GM21576 (cell line): Measurements from ENCODE around the gene NPDC1.
A peak's percentile ranks its signal among the peaks of the same experiment; 100 is the strongest.

Experiments
- ATAC-seq: cut with Tn5 transposase; IDR thresholded peaks from one replicate; pipeline ENCODE4 v1.9.1; 2021; ENCODE audit warnings: mild to moderate bottlenecking, moderate library complexity; ENCODE audit not compliant: unreplicated experiment

Gene NPDC1, protein sequence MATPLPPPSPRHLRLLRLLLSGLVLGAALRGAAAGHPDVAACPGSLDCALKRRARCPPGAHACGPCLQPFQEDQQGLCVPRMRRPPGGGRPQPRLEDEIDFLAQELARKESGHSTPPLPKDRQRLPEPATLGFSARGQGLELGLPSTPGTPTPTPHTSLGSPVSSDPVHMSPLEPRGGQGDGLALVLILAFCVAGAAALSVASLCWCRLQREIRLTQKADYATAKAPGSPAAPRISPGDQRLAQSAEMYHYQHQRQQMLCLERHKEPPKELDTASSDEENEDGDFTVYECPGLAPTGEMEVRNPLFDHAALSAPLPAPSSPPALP

DNA sequence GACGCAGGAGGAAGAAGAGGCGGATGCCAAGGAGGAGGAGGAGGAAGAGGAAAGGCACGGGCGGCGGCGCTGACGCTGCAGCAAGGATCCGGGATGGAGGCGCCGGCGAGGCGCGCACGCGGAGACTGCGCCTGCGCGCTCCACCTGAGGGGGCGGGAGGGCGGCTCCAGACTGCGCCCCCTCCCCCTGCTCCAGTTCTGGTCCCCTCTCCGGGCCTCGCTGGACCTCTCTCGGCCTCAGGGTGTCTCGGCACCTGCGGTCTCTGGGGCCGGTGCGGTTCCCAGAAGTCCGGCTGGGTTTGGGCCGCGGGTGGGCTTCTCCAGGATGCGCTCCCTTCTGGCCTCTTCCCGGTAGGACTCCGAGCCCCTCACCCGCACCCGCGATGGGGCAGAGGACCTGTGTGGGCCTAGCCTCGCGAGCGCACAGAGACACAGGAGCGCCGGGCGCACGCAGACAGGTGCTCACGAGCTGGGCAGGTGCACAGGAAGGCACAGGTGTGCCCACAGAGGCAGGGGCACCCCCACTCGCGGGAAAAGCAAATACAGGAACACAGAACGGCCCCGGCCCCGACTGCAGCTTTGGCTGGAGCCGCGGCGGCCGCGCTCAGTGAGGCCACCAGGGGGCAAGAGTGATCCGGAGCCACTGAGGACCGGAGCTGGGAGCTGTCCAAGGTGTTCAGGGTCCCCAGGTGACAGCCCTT is at the start of gene NPDC1:
Gene NPDC1, minus strand, starts transcription at position 90 of the 700 bp plus-strand sequence. CDS start 188 bp downstream, outside the sequence.
- ATAC-seq, result peak; percentile 51

DNA sequence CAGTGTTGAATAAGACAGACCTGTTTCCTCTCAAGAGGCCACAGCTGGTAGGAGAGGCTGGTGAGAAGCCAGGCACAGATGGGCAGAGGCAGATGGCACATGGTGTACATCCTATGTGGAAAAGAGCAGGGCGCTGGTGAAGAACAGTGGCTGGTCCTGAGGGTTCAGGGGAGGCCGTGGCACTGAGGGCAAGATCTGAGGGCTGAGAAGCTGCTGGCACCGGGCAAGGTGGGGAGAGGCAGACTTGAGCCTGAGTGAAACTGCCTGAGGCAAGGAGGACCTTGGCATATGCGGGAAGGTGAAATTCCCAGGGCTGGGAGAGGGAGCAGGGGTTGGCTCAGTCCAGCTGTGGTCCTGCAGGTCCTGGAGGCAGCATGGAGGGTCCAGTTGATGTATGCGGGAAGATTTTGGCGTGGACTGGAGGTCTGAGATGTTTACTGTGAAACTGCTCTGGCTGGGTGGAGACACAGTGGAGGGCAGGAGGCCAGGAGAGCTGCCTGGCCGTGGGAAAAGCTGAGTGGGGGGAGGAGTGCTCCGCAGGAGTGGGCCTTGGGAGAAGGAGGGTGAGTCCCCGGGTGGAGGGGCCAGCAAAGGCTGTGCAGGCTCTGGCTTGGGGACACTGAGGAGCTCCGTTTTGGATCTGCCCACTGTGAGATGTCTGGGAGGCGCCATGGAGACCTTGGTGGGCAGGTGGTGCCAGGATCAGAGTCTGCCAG is 43.4 kb upstream of the NPDC1 start:
- ATAC-seq, result no peak

DNA sequence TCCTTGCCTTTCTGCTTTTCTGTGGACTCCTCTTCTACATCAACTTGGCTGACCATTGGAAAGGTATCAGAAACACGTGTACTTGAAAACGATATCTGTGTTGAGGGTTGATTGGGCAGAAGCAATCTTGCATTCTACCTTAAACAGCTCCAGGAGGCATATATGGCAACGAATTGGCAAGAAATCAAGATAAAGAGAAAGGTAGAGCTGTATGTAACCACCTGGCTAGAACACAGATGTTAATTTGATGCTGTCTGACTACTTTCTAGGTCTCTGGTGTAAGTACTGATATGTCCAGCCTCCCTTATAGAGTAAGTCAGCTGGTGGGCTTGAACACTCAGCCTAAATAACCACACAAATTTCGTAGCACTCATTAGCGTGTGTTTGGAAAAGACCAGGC is 42.1 kb upstream of the NPDC1 start:
- ATAC-seq, result no peak

DNA sequence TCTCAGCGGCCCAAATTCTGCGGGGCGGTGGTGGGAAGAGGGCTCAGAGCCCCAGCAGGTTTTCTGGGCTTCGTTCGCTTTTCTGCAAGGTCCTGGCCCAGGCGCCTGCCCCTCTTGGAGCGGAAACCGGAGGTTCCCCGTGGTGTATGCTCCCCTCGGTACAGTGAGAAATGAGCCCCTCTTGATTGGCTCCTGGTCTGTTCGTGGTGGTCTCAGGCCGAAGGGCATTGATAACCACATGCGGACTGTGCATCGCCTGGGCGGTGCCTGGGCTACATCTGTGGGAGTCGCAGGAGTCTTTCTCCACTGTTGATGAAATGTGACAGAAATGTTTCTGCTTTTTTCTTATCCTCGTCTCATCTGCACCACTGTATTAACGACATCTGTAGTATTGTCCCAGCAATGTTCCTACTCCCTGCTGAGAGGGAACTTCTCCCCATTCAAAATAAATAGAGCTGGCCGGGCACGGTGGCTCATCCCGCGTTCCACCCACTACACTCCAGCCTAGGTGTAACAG is 41.5 kb upstream of the NPDC1 start:
- no peak for ATAC-seq

DNA sequence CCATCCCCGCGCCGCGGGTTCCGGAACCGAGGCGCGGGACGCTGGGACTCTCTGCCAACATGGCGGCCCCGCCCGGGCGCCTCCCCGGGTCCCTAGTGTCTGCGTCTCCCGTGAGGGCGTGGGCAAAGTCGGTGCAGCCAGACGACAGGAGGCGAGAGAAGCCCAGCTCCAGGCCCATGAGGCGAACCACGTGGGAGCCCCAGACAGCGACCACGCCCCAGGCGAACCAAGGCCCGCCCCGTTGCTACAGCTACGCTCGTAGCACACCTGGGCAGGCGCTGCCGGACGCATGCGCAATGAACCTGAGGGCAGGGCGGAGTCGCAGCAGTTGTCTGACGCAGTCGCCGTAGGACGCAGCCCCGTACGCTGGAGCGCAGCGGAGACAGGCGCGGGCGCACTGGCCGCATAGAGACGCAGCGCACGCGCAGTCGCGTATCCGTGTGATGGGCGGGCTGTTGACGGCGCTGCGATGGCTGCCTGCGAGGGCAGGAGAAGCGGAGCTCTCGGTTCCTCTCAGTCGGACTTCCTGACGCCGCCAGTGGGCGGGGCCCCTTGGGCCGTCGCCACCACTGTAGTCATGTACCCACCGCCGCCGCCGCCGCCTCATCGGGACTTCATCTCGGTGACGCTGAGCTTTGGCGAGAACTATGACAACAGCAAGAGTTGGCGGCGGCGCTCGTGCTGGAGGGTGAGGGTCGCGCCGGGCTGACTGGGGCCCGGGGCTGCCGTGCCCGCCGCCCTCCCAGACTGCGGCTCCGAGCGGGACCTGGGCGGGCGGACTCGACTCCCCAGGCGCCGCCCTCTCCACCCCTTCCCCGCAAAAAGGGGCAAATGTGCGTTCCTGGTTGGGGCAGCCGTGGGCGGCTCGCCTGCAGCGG is 40.8 kb upstream of the NPDC1 start, which contains the start of gene MAN1B1:
Gene MAN1B1, plus strand, starts transcription at position 455 of the 878 bp plus-strand sequence. Its CDS starts 15 bp downstream, at position 470.
- ATAC-seq, result peak; percentile 67

DNA sequence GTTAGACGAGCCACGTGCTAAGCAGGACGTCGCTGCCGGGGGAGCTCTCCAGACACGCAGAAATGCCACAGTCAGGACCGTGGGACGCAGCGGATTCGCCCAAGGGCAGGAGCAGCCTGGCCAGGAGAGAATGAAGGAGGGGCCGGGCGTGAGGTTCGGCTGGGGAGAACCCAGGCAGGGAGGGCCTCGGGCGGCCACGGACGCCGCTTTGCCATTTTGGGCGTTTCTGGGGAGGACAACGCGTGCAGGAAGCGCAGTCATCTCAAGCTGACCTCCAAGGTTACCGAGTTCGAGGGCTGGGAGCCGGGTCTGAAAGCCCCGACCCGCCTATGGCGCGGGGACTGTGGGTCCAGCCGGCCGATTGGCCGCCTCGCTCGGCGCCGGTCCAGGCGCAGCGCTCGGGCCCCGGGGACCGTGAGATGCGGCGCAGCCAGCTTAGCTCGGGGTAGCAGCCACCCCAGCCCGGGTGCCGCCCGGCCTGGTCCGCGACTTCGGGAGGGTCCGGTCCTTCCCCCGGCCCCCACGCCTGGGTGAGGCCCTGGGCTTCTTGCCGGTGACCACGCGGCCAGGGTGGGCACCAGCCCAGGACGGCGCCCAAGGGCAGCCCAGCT is 40.0 kb upstream of the NPDC1 start:
- ATAC-seq, result peak; percentile 2

DNA sequence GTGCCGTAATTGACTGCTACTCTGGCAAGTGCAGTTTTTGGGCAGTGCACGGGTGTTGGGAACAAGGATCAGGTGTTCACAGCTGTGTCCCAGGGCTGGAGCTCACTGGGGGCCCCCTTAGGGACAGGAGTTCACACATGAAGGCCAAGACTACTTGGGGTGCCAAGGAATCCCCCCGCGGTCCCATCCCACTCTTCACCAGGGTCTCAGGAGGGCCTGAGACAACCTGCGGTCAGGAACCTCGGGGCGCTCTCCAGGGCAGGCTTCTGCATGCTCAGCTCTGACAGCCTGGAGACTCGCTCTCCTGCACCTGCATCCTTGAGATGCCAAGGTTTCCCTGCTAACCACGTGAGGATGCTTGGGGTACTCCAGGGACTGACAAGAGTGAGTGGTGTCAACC is 38.5 kb upstream of the NPDC1 start:
- no peak for ATAC-seq

DNA sequence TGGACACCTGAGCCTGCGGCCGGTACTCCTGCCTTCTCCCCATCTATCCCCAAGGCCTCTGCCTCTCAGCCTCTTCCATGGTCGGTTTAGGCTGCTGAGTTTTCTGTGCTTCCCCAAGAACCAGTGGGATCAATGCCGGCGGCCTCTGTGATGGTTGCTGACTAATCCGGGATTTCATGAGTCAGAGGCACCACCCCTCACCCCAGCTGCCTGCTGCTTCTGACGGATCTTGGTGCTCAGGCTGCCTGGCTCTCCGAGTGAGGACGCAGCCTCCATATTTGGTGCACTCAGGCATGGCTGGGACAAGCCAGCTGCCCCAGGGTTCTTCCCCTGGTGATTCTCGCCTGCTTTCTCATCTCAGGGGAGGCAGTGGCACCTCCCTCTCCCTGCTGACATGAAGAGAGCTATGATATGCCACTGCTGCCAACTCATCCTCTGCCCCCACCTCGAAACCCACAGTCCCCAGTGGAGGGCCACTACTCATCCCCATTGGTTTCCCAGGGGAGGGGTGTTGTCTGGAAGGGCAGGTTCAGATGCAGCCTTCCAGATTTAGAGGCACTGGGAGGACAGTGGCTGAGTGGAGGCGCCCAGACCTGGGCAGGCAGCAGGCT is 37.5 kb upstream of the NPDC1 start:
- no peak for ATAC-seq

DNA sequence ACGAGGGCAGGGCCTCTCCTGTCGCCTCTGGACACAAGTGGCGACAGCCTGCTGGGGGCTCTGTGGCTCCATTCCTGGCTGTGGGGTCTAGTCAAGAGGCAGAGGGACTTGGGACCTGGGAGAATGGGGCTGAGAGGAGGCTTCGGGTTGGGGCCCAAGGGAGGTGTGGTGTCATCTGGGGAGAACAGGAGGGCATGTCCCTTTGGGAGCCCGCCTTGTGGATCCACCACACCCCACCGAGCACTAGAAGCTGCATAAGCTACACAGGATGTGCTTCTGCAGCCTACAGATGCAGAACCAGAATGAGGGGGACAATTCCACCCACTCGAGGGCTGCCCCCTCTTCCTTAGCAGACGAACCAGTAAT is 36.9 kb upstream of the NPDC1 start:
- no peak for ATAC-seq

DNA sequence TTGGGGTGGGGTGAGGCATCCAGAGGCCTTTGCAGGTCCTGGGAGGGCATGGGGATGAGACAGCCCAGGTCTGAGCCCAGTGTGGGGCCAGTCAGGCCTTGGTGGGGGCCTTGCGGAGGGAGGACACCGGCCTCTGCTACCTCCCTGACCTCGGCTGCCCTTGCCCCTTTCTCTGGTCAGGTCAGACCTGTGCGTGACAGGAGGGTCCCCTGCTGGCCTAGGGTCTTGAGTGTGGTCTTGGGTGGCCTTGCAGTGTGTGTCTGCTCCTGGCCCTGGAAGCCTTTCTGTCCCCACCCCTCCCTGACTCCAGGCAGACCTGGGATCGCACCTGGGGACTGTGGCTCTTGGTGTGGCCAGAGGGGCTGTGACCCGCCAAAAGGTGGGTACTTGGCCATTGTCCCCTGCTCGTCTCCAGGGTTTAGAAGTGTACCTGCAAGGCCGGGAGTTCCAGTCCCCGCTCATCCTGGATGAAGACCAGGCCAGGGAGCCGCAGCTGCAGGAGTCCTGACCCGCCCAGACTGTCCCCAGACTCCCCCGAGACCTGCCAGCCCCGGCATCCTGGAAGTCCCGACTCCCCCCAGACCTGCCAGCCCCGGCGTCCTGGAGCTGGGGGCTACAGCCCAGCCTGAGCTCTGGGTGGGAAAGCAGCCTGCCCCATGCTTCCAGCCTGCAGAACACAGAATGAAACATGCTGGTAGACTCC is 36.4 kb upstream of the NPDC1 start:
- no peak for ATAC-seq

DNA sequence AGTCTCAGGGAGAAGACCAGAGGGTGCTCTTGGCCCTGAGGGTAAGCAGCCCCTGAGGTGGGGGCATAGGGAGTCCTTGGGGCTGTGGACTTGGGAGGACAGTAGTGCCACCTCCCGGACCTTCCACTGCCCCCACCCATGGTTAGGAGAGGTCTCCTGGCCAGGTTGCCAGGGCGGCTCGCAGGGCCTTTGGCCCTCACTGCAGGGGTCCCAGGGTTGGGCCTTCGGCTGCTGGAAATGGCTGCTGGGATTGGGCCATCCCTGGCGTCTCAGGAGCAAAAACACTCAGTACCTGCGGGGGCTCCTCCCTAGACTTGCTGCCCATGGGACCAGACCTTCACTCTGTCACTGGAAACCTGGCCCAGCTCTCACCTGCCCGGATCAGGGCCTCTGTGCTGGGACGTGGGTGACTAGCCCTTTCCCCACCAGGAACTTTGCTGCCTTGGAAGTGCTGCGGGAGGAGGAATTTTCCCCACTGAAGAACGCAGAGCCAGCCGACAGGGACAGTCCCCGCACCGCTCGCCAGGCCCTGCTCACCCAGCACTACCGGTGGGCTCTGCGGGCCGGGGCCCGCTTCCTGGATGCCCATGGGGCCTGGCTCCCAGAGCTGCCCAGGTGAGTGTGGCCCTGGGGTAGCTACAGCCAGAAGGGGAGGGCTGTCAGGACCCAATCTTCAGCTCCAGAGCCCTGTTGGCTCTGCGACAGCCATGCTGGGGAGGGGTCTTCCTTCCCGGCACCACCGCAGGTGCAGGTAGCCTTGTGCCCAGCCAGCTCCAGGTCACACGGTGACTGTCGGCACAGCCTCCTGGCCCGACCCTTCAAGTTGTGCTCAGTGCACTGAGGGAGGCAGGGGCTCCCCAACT is 34.5 kb upstream of the NPDC1 start:
- ATAC-seq, result no peak

DNA sequence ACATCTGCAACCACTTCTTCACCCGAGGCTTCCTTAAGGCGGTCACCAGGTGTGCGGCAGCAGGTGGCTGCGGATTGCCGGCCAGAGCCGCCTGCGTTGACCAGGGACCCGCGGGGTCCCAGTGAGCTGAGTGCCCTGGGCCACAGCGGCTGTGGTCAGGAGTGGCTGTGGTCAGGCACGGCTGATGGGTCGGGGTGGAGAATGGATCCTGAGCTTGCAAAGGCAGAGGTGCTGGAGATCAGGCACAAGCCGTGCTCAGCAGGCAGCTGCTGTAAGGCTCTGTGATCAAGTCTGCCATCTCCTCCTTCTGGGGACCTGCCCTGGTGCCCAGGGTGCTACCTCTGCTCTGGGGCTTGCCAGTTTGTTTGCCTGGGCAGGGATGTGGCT is 33.4 kb upstream of the NPDC1 start:
- ATAC-seq, result no peak

DNA sequence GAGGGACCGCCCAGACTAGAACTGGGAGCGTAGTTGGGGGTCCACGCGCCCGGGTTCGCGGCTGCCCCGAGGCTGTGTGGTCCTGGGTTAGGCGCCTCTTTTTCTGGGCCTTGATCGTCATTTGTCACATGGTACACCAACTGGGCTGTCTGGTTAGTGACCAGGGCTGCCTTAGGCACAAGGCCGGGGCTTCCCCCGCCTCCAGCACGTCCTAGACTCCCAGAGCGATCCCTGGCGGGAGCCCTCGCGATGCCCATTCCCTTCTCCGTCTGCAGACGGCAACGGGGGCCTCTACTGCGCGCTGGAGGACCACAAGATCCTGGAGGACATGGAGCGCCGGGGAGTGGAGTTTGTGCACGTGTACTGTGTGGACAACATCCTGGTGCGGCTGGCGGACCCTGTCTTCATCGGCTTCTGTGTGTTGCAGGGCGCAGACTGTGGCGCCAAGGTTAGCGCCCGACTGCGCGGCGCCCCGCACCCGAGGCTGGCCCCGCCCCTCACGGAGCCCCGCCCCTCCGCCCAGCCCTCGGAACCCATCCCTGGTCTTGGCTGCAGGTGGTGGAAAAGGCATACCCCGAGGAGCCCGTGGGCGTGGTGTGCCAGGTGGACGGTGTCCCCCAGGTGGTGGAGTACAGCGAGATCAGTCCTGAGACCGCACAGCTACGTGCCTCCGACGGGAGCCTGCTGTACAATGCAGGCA is 32.9 kb upstream of the NPDC1 start:
- no peak for ATAC-seq

DNA sequence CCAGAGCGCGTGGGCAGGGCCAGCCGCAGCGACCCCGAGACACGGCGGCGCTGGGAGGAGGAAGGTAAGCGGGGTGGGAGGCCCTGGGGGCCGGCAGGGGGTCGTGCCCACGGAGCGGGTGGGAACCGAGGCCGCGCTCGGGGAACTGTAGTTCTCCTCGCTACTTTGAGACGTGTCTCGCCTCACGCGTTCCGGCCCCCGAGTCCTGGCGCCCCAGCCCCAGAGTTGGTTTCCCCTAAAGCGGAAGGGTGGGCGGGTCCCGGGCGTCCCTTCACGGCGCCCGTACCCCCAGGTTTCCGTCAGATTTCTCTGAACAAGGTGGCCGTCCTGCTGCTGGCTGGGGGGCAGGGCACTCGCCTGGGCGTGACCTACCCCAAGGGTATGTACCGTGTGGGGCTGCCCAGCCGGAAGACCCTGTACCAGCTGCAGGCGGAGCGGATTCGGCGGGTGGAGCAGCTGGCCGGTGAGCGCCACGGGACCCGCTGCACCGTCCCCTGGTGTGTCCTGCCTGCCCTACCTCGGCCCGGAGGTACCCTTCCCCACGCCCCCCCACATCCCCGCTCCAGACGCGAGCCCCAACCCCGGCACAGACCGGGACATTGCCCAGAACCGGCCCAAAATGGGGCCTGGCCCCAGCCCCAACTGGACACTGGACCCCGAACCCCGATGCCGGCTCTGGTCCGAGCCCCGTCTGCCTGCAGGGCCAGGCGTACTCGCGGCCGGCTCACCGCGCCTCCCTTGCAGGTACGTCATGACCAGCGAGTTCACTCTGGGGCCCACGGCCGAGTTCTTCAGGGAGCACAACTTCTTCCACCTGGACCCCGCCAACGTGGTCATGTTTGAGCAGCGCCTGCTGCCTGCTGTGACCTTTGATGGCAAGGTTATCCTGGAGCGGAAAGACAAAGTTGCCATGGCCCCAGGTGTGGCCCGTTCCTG is 32.0 kb upstream of the NPDC1 start:
- ATAC-seq, result peak; percentile 11

DNA sequence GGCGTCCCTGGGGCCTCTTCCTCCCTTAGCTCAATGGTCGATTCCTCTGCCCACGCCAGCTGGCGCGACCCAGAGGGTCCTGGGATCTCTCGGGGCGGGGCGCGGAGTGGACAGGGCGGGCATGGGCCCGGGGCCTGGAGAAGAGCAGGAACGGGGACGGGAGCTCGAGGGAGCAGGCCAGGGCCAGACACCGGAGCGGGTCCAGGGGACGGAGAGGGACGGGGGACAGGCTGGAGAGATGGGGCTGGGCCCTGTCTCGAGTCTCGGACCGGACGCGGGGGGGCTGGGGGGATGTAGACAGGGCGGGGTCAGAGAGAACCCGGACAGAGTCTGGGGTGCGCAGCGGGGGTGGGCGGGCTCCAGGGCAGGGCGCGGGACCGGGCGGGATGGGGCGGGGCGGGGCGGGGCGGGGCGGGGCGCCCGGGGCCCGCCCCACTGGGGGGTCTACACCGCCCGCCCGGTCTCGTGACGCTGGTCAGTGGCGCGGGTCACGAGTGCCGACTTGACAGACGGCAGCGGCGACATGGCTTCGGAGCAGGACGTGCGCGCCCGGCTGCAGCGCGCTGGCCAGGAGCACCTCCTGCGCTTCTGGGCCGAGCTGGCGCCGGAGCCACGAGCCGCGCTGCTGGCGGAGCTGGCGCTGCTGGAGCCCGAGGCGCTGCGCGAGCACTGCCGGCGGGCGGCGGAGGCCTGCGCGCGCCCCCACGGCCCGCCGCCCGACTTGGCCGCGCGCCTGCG is 31.2 kb upstream of the NPDC1 start, which contains the start of gene UAP1L1:
Gene UAP1L1, plus strand, starts transcription at position 508 of the 738 bp plus-strand sequence. Its CDS starts 16 bp downstream, at position 524.
- ATAC-seq, result peak; percentile 56

DNA sequence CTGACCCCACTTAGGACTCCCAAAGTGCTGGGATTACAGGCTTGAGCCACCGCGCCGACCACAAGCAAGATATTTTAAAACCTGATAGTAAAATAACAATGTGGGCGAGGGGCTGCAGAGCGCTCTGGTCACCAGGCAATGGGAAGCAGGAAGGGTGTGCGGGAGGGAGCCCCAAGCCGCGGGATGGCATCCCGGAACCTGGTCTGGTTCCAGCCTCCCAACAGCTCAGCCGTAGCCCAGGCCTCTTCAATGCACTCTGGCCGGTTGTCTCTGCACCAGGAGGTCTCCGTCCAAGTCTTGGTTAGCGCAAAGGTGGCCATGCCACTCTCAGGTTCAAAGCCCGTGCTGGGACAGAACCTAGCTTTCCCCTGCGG is 30.6 kb upstream of the NPDC1 start:
- ATAC-seq, result no peak
